ENCODE measurements around the gene PRKAA1.
"Not testable (repeated sequence)": the region's sequence is repeated elsewhere in the genome, so short reads cannot be mapped to it uniquely, and the experiment has no call there.

PRKAA1 gene

DNA sequence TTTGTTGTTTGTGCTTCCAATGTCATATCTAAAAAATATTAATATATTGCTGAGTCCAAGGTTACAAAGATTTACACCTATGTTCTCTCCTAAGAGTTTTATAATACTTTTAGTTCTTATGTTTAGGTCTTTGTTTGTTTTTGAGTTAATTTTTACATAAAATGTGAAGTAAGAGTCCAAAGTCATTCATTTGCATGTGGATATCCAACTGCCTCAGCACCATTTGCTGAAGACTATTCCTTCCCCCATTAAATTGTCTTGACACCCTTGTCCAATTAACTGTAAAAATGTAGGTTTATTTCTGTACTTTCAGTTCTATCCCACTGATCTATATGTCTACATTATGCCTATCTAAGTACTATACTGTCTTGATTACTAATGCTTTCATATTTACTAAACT lies 78.1 kb downstream of the PRKAA1 start:
- no peak for DNase-seq

GRCh38 chr5:40717281-40717680 lies 80.9 kb downstream of the PRKAA1 start:
- no peak for DNase-seq

DNA sequence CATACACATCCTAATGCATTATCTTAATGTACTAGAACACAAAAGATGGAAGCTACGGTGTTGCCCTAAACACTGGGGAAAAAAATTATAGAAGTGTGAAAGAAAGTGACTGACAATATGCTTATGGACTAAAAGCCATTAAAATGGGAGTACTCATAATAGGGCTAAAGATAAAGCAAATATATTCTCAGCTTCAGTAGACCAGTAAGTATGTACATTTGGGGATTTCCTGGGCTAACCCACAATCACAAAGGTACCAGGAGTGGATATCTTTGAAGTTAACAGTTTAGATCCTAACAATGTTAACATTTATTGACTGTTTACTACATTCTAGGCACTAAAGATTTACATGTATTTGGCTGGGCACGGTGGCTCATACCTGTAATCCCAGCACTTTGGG lies 81.6 kb downstream of the PRKAA1 start:
- DNase-seq = no peak

DNA sequence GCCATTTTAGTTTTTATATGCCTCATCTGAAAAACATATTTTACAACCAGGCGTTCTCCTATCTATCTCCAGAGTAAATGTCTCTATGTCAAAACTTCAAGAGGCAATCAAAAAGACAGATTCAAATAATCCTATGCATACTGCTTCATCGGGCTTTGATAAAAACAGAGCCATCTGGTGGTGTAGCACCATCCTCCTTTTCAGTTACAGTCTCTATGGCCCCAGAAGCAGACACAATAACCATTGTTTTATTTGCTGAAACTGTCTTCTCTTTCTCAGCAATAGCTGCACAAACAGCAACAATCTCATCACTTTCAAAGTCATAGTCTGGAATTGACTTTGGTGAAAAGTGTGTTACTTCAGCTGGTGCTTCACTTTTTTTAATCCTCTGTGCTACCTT lies 82.2 kb downstream of the PRKAA1 start:
- no peak for DNase-seq

GRCh38 chr5:40714001-40714400 lies 84.2 kb downstream of the PRKAA1 start:
- no peak for DNase-seq

DNA sequence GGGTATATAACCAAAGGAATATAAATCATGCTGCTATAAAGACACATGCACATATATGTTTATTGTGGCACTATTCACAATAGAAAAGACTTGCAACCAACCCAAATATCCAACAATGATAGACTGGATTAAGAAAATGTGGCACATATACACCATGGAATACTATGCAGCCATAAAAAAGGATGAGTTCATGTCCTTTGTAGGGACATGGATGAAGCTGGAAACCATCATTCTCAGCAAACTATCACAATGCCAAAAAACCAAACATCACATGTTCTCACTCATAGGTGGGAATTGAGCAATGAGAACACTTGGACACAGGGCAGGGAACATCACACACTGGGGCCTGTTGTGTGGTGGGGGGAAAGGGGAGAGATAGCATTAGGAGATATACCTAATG lies 87.6 kb downstream of the PRKAA1 start:
- DNase-seq = not testable (repeated sequence)
